ENCODE measurements around the gene CBLN4. TPM values are rescaled to one million over a fixed set of nuclear protein-coding genes. Genes with fewer than 3 reads are reported as not detected.
A peak's percentile ranks its signal among the peaks of the same experiment; 100 is the strongest.

The CBLN4 gene
- total RNA-seq, 4 donors from 2014 or later = under 0.01 TPM; not detected in 3

DNA sequence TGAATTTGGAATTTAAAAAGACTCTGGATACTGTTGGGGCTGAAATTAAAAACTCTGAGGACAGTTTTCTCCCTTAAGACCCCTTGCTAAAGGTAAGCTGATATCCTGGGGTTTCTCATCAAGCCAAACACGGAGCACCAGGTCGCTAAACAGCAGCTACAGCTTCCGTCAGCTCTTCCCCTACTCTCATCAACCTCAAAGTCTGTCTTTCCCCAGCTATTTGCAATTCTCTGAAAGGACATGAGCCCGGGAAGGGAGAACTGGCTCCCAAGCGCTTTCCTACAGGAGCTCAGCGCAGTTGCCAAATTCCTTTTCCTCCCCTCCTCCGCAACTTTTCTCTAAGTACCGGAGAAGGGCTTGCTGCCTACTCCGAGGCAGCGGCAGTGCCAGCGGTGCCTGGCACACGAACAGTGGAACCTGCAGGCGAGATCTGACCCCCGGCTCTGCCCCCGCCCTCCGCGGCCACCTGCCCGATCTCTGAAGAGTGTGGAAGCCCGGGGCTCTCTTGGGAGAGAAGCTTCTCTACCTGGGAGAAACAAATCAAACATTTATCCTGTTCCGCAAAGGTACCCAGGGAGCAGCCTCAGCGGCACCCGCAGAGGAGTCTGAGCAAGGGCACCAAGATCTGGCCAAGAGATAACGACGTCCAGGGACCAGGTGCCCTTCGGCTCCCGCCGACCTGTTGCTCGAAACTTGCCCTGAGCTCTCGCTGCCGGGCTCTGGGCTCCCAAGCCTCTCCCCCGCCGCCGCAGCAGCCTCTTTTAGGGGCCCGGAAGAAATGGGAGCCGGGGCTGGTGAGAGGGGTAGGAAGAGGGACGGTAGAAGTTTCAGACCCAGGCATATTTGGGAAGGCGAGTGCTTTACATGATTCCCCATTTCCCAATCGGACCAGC is 2.2 kb downstream of the CBLN4 start:
- peak overlapping the region in 1 of 4 donors; percentile 9 for H3K4me3 ChIP-seq
- intact Hi-C loops (cut with DNase I) = no loop called here
- peaks cover 0 to 68% (median 17%) of the 10 kb centered on the region in 4 donors for H3K27me3 ChIP-seq
- 3 to 17% methylated on average over 6 to 19 of the region's 38 CpGs for WGBS, 2 donors
- no peak for DNase-seq
- no peak for TF ChIP-seq POLR2A (IDR thresholded peaks at IDR 0.05)
- TF ChIP-seq, protein P1, sequence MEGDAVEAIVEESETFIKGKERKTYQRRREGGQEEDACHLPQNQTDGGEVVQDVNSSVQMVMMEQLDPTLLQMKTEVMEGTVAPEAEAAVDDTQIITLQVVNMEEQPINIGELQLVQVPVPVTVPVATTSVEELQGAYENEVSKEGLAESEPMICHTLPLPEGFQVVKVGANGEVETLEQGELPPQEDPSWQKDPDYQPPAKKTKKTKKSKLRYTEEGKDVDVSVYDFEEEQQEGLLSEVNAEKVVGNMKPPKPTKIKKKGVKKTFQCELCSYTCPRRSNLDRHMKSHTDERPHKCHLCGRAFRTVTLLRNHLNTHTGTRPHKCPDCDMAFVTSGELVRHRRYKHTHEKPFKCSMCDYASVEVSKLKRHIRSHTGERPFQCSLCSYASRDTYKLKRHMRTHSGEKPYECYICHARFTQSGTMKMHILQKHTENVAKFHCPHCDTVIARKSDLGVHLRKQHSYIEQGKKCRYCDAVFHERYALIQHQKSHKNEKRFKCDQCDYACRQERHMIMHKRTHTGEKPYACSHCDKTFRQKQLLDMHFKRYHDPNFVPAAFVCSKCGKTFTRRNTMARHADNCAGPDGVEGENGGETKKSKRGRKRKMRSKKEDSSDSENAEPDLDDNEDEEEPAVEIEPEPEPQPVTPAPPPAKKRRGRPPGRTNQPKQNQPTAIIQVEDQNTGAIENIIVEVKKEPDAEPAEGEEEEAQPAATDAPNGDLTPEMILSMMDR (IDR thresholded peaks at IDR 0.05) = no peak
- no peaks in the 10 kb centered on the region for H3K9me3 ChIP-seq
- peaks cover 0 to 27% (median 0%) of the 10 kb centered on the region in 3 donors for H3K4me1 ChIP-seq
- no peak overlapping the region for H3K27ac ChIP-seq
- no peaks in the 10 kb centered on the region for H3K36me3 ChIP-seq

- Histone ChIP-seq H3K27me3 (peaks cover 0 to 59% (median 17%) of the 10 kb centered on the region in 4 donors), H3K27ac (no peak overlapping the region), H3K4me1 (peaks cover 0 to 27% (median 0%) of the 10 kb centered on the region in 3 donors), H3K36me3 (no peaks in the 10 kb centered on the region), H3K9me3 (no peaks in the 10 kb centered on the region), H3K4me3 (no peak overlapping the region)
- intact Hi-C loops (cut with DNase I) = no loop called here
- TF ChIP-seq POLR2A (IDR thresholded peaks at IDR 0.05) = no peak
- TF ChIP-seq, protein P1 (IDR thresholded peaks at IDR 0.05) = no peak
- WGBS, 2 donors = 40% methylated on average over 3 of the region's 3 CpGs
- DNase-seq = no peak
These were observed 3.4 kb downstream of the CBLN4 start for GRCh38 chr20:56001890-56002289.

DNA sequence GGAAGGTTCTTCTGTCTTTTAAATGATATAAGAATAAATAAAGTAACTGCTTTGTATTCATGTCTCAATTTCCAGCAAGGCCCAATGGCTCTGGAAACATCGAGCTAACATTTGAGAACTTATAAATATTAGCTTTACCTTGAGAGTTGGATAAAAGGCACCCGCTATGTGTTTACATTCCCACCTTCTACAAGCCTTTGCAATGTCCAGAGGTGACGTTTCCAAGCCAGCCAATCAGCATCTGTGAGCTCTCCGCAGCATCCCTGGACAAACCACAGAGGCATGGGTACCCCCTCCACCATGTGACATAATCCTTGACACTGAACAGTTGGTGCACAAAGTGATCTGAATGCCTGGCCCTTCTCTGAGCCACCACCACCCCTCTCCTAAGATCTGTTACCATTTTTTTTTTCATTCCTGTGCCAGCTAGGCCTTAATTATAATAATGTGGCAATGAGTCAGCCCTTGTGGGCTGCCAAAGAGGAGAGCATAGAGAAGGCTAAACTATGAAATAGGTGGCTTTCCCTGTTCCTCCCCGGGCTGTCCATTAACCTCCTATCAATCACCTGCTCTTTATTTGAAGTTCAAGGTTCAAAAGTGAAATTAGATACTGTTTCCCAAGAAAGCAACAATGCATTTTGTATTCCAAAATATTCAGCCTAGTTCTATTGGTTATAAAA is 4.1 kb downstream of the CBLN4 start:
- H3K9me3 ChIP-seq = no peaks in the 10 kb centered on the region
- peaks cover 0 to 52% (median 17%) of the 10 kb centered on the region in 4 donors for H3K27me3 ChIP-seq
- no peak overlapping the region for H3K27ac ChIP-seq
- TF ChIP-seq POLR2A (IDR thresholded peaks at IDR 0.05) = no peak
- TF ChIP-seq, protein P1 (IDR thresholded peaks at IDR 0.05) = no peak
- no peak overlapping the region for H3K4me3 ChIP-seq
- H3K4me1 ChIP-seq = peaks cover 0 to 27% (median 0%) of the 10 kb centered on the region in 3 donors
- intact Hi-C loops (cut with DNase I) = no loop called here
- no peak for DNase-seq
- H3K36me3 ChIP-seq = no peaks in the 10 kb centered on the region
- WGBS, 2 donors = 36 to 49% methylated on average over 5 of the region's 5 CpGs

DNA sequence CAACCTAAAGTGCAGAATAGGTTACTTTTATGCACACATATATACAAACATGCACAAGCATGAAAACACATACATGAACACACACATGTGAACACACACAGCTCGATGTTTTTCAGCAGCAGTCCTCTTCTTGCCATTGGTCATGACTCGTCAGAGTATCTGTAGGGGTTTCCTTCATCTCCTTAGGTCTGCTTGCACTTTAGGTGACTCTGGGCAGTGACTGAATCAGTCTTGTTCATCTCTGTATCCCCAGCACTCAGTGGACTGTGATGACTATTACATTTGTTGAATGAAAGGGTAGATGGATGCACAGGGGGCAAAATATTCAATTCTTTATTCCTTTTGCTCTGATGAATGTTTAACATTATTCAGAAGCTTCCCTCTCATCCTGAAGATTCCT is 26.8 kb downstream of the CBLN4 start:
- Histone ChIP-seq H3K4me3 (no peak overlapping the region), H3K4me1 (peaks cover 0 to 16% (median 3%) of the 10 kb centered on the region in 3 donors), H3K36me3 (no peaks in the 10 kb centered on the region), H3K27me3 (no peaks in the 10 kb centered on the region), H3K9me3 (no peaks in the 10 kb centered on the region), H3K27ac (no peak overlapping the region)
- 32 to 64% methylated on average over 2 of the region's 2 CpGs for WGBS, 2 donors
- TF ChIP-seq, protein P1 (IDR thresholded peaks at IDR 0.05) = no peak
- TF ChIP-seq POLR2A (IDR thresholded peaks at IDR 0.05) = no peak
- intact Hi-C loops (cut with DNase I) = no loop called here
- DNase-seq = no peak
